Gastroesophageal sphincter (tissue), 4 donors: ENCODE results near the gene KLF3. TPM values are rescaled to one million over a fixed set of nuclear protein-coding genes. Genes with fewer than 3 reads are reported as not detected.

ENCODE experiments used
- ATAC-seq: fragments of 150-250 bp; one replicate; pipeline ENCODE4 v1.9.1; 2016; ENCODE audit warnings: mild to moderate bottlenecking, moderate library complexity
- H3K27ac ChIP-seq, 4 donors: fragments of 200-600 bp; sonication (generic) in 3 of 4; 1 replicate in 3 of 4; 2 replicates in 1 of 4; pipeline ENCODE4 v1.5.1; 2016 to 2019
- H3K27me3 ChIP-seq: fragments of 200-600 bp; sonication (generic); one replicate; pipeline ENCODE4 v1.5.1; 2019
- H3K36me3 ChIP-seq, 2 donors: fragments of 200-600 bp; sonication (generic); one replicate each; pipeline ENCODE4 v1.5.1; 2019; ENCODE audit warnings: control low read depth in 1 of 2
- H3K4me1 ChIP-seq, 3 donors: fragments of 200-600 bp; sonication (generic); 1 replicate in 2 of 3; 2 replicates in 1 of 3; pipeline ENCODE4 v1.5.1; 2016 to 2019; ENCODE audit warnings: control low read depth in 2 of 3
- H3K4me3 ChIP-seq, 2 donors: fragments of 200-600 bp; sonication (generic); one replicate each; pipeline ENCODE4 v1.5.1; 2019; ENCODE audit warnings: mild to moderate bottlenecking in 1 of 2, moderate library complexity in 1 of 2
- H3K9me3 ChIP-seq, 3 donors: fragments of 200-600 bp; sonication (generic); one replicate each; pipeline ENCODE4 v1.5.1; 2017 to 2019; ENCODE audit warnings: control low read depth in 2 of 3
- EP300 ChIP-seq: sonication (generic); formaldehyde crosslinking; IDR thresholded peaks from one replicate; pipeline ENCODE4 v1.6.1; 2017; ENCODE audit warnings: antibody characterized with exemption, mild to moderate bottlenecking
- POLR2A ChIP-seq, 2 donors: fragments of 450-650 bp; IDR thresholded peaks; one replicate each; pipeline ENCODE4 v1.6.1; 2017; ENCODE audit warnings: antibody characterized with exemption in 2 of 2, mild to moderate bottlenecking in 2 of 2, moderate library complexity in 1 of 2
- POLR2AphosphoS5 ChIP-seq: sonication (generic); formaldehyde crosslinking; IDR thresholded peaks from one replicate; pipeline ENCODE4 v1.6.1; 2017; ENCODE audit warnings: antibody characterized with exemption
- WGBS, 2 donors: methylation state at CpG; one replicate each; pipeline ENCODE4 v1.1.5; 2018; ENCODE audit warnings: low coverage in 1 of 2; 5-methylcytosine and 5-hydroxymethylcytosine counted together
- total RNA-seq, 4 donors: library from RNA; depleted of rRNA; stranded (reverse); fragments of >200 nt; gene quantifications; one replicate each; pipeline ENCODE4 v1.1.0, GENCODE V29; 2016
- TF ChIP-seq, protein P1 (sequence below), 4 experiments: fragments of 200-600 bp in 2 of 4; fragments of 450-650 bp in 2 of 4; sonication (generic) in 1 of 4; IDR thresholded peaks; one replicate each; pipeline ENCODE4 v1.5.1; 2017 to 2019; ENCODE audit warnings: antibody characterized with exemption in 4 of 4, mild to moderate bottlenecking in 2 of 4, moderate library complexity in 2 of 4

KLF3 gene
- total RNA-seq, 4 donors from 2014 or later = 40.0 to 55.5 (median 43.5) TPM

DNA sequence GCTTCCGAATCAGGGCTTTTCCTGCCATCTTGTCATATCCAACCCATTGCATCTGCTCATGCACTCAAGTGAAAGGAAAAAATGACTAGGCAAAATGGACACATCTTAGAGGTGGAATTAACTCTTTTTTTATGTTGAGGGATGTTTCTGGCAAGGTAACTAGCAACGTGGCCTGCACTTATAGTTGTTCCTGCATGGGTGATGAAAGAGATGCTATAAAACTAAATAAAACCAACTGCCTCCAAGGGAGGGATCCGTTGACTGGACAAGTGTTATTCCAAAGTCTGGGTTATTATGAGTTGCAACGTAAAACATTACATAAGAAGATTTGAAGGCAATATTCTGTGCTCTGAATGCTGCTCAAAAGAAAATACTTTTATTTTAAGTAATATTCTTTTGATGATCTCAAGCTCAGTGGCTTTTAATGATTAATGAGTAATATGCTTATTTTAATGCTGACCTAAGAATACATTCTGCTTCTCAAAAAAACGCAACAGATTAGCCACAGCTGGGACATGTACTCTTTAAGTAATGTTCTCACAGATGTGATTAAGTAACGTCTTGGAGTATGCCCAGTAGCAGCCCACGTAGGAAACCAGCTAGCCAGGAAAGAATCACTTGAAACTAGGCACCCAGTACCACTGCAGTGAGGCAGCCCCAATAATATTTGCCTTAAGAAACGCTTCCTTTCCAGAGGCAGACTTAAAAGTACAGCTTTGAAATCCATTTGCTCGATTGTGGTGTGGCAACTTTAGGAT lies 27.4 kb downstream of the KLF3 start:
- Histone ChIP-seq H3K27me3 (no peaks in the 10 kb centered on the region), H3K27ac (peak overlapping the region; percentile 66 to 80 (median 73)), H3K36me3 (peaks cover 9 to 72% of the 10 kb centered on the region in 2 donors), H3K4me3 (no peak overlapping the region), H3K4me1 (peaks cover 21 to 66% (median 30%) of the 10 kb centered on the region in 3 donors), H3K9me3 (no peaks in the 10 kb centered on the region)
- TF ChIP-seq POLR2A (IDR thresholded peaks at IDR 0.05) (no peak), EP300 (peak; percentile 15), POLR2AphosphoS5 (peak; percentile 93)
- TF ChIP-seq, protein P1, sequence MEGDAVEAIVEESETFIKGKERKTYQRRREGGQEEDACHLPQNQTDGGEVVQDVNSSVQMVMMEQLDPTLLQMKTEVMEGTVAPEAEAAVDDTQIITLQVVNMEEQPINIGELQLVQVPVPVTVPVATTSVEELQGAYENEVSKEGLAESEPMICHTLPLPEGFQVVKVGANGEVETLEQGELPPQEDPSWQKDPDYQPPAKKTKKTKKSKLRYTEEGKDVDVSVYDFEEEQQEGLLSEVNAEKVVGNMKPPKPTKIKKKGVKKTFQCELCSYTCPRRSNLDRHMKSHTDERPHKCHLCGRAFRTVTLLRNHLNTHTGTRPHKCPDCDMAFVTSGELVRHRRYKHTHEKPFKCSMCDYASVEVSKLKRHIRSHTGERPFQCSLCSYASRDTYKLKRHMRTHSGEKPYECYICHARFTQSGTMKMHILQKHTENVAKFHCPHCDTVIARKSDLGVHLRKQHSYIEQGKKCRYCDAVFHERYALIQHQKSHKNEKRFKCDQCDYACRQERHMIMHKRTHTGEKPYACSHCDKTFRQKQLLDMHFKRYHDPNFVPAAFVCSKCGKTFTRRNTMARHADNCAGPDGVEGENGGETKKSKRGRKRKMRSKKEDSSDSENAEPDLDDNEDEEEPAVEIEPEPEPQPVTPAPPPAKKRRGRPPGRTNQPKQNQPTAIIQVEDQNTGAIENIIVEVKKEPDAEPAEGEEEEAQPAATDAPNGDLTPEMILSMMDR (IDR thresholded peaks at IDR 0.05) = no peak
- peak; percentile 88 for ATAC-seq
- WGBS, 2 donors = 21 to 23% methylated on average over 9 of the region's 9 CpGs

DNA sequence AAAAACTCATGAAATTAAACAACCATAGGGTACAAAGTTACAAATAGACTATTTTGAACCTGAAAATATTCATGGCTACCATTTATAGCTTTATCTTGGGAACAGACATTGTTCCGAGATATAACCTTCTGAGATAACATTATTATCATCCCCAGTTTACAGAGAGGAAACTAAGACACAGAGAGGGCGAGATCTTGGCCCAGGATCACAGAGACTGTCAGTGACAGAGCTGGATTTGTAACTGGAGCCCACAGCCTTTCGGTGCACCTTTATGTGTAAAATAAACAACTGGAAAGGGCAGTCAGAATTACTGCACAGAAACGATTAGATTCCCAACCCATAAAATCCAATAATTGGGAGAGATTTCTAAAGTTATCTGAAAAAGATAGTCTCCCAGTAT lies 28.4 kb downstream of the KLF3 start:
- Histone ChIP-seq H3K36me3 (peaks cover 9 to 82% of the 10 kb centered on the region in 2 donors), H3K4me3 (no peak overlapping the region), H3K27ac (peak overlapping the region; percentile 51 to 79 (median 66)), H3K4me1 (peaks cover 17 to 66% (median 24%) of the 10 kb centered on the region in 3 donors), H3K27me3 (no peaks in the 10 kb centered on the region), H3K9me3 (no peaks in the 10 kb centered on the region)
- TF ChIP-seq POLR2AphosphoS5 = no peak
- no peak for TF ChIP-seq EP300
- 39 to 50% methylated on average over 2 to 4 of the region's 4 CpGs for WGBS, 2 donors
- no peak for ATAC-seq

DNA sequence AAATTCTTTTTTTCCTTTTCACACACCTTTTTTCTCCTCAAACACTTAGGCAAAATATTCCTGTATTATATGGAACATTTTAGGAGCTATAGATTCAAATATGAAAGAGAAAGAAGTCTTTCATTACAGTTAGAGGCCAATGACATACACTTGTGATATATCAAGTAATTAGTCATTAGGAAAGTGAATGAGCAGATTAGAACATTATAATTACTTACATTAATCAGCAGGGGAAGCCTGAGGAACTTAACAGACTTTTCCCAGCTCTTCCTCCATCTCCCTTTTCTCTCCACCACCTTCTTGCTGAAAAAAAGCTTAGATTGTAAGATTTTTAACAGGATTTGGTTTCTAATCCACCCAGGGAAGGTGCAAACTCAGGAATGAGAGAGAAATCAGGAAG lies 29.6 kb downstream of the KLF3 start:
- peaks cover 17 to 66% (median 24%) of the 10 kb centered on the region in 3 donors for H3K4me1 ChIP-seq
- H3K27me3 ChIP-seq = no peaks in the 10 kb centered on the region
- TF ChIP-seq EP300 = no peak
- TF ChIP-seq, protein P1 (IDR thresholded peaks at IDR 0.05) = no peak
- TF ChIP-seq POLR2A (IDR thresholded peaks at IDR 0.05) = no peak
- TF ChIP-seq POLR2AphosphoS5 = no peak
- no peak overlapping the region for H3K4me3 ChIP-seq
- H3K27ac ChIP-seq = peak overlapping the region in 1 of 4 donors; percentile 27
- no peaks in the 10 kb centered on the region for H3K9me3 ChIP-seq
- peaks cover 9 to 83% of the 10 kb centered on the region in 2 donors for H3K36me3 ChIP-seq
- no peak for ATAC-seq

DNA sequence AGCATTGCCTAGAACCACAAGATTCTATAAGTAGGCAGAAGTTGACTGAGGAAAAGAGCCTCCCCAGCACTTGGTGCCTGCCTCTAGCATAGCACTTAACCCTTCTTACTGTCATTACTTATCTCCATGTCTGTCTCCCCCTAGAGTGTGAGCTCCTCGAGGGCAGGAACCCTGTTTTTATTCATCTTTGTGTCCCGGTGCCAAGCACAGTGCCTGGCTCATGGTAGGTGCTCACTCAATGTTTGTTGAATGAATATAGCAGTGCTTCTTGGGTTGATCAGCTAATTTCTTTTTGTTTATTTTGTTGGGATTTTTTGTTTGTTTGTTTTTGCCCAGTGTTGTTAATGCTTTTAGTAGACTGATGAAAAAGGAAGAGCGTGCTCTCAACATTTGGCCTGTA lies 30.3 kb downstream of the KLF3 start:
- H3K27me3 ChIP-seq = no peaks in the 10 kb centered on the region
- no peak overlapping the region for H3K4me3 ChIP-seq
- no peaks in the 10 kb centered on the region for H3K9me3 ChIP-seq
- H3K36me3 ChIP-seq = peaks cover 9 to 81% of the 10 kb centered on the region in 2 donors
- ATAC-seq = no peak
- peaks cover 17 to 59% (median 24%) of the 10 kb centered on the region in 3 donors for H3K4me1 ChIP-seq
- peak overlapping the region in 1 of 4 donors; percentile 27 for H3K27ac ChIP-seq
- TF ChIP-seq POLR2AphosphoS5 = no peak
- no peak for TF ChIP-seq EP300
- TF ChIP-seq, protein P1 (IDR thresholded peaks at IDR 0.05) = no peak
- TF ChIP-seq POLR2A (IDR thresholded peaks at IDR 0.05) = no peak
- 94% methylated on average over 3 of the region's 3 CpGs for WGBS, 2 donors

GRCh38 chr4:38695809-38696208 lies 31.8 kb downstream of the KLF3 start:
- 81 to 83% methylated on average over 3 of the region's 3 CpGs for WGBS, 2 donors
- TF ChIP-seq EP300 = no peak
- TF ChIP-seq, protein P1 (IDR thresholded peaks at IDR 0.05) = no peak
- TF ChIP-seq POLR2A (IDR thresholded peaks at IDR 0.05) = no peak
- TF ChIP-seq POLR2AphosphoS5 = no peak
- Histone ChIP-seq H3K9me3 (no peaks in the 10 kb centered on the region), H3K4me3 (no peak overlapping the region), H3K27me3 (no peaks in the 10 kb centered on the region), H3K36me3 (peaks cover 0 to 66% of the 10 kb centered on the region in 2 donors), H3K4me1 (peaks cover 16 to 54% (median 22%) of the 10 kb centered on the region in 3 donors), H3K27ac (peak overlapping the region in 3 of 4 donors; percentile 11 to 54 (median 48))
- ATAC-seq = no peak
